GM12801 (cell line): ENCODE measurements around the gene RILP.

Experiments
- CTCF ChIP-seq: IDR thresholded peaks from one replicate; pipeline ENCODE4 v1.5.1; 2011; ENCODE audit warnings: control low read depth; ENCODE audit not compliant: insufficient read length; ENCODE audit errors: extremely low read depth

RILP gene

GRCh38 chr17:1650731-1651558, 1.3 kb upstream of the RILP start:
- no peak for TF ChIP-seq CTCF

DNA sequence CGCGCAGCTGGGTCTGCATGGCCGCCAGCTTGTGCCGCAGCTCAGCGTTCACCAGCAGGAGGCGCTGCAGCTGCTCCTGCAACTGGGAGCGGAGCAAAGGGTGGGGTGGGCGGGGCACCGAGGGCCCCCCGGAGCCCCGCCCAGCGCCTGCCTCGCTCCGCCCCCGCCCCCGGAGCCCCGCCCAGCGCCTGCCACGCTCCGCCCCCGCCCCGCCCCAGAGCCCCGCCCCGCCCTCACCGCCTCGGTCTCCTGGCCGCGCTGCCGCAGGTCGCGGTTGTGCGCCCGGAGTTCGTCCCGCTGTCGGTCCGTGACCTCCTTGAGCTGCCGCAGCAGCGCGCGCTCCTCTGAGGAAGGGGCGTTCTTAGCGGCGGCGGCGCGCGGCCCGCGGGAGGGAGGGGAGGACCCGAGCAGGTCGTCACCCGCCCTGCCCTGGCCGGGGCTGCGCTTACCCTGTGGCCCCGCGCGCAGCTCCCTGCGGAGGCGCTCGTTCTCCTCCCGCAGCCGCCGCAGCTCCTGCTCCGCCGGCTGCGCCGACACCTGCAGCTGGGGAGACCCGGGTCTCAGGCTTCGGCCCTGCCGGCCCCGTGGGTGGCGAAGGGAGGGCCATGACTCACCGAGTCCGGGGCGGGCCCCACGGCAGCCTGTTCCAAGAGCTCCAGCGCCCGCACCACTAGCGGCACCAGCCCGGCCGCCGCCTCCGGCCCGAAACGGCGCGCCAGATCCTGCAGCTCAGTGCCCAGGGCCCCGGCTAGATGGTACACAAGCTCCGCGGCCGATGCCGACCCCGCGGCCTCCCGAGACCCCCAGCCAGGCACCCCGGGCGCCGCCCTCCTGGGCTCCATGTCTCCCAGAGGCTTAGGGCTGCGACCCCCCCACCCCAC, 463 bp downstream of the RILP start:
- peak; percentile 86 for TF ChIP-seq CTCF

DNA sequence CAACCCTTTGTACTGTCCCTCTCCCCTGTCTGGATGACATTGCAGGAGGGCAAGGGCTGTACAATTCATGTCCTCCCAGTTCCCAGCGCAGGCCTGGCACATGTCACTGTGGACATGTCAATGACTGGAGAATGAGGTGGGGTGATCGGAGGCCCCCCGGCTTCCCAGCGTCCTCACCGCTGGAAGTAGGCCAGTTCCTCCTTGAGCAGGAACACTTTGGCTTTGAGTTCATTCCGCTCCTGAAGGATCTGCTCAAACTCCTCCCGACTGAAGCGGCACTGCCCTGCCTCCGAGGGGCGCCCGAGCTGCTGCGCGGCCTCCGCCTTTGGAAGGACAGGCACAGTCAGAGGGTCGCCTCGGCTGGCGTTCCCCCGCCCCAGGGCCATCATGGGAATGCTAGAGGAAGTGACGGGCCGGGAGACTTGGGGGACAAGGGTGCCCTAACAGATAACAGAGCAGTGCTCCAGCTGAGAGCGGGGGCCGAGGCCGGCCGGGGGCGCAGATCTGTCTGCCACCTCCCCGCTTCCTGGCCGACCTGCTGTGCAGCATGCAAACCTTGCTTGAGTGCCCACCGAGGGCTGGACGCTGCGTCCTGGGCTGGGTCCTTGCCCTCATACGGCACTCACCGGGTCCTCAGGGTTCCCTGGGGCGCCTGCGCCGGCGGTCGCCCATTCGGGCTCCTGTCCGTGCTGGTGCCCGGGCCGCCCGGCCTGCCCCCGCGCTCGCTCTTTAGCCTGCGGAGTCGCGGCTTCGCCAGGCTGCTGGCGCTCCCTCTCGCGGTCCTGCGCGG, 1.3 kb downstream of the RILP start:
- TF ChIP-seq CTCF, result no peak

GRCh38 chr17:1647802-1648171, 1.9 kb downstream of the RILP start:
- TF ChIP-seq CTCF, result no peak

DNA sequence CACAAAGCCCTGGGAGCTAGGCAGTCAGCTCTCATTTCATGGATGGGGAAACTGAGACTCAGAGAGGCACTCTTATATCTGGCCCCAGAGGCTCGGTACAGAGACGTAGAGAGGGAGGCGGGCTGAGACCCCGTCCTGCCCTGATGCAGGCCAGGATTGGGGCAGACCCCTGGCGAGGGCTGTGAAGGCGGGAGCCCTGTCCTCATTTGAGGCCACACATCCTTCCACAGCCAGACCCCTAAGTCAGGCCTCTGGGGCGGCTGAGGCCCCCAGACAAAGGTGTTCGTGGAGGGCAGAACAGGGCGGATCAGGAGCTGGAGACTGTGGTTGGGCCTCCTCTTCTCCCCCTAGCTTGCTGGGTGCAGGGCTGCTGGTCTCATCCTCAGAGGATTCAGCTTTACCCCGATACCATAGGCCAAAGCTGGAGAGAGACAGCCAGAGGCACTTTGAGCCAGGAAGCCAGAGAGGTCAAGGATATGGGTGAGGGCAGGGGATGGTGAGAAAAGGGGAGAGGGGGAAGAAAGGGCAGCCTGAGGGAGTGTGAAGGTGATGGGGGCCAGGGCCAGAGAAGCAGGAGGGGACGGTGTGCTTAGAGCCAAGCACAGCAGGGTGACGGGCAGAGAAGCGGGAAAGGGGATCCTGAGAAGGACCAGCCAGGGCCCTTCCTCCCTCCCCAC, 3.3 kb downstream of the RILP start:
- TF ChIP-seq CTCF, result no peak

GRCh38 chr17:1645207-1646171, 4.2 kb downstream of the RILP start, which contains the start of gene SCARF1:
TSS of gene SCARF1 (minus strand) at chr17:1645732. CDS start at chr17:1645697, 35 bp downstream.
- no peak for TF ChIP-seq CTCF
